ENCODE measurements around the gene SMG6. TPM values are rescaled to one million over a fixed set of nuclear protein-coding genes. Genes with fewer than 3 reads are reported as not detected.

The SMG6 gene
- total and polyA plus RNA-seq, 2 donors (not counting 3 experiments of a cell fraction or from before 2014, with no cell fraction given) = 40.1 to 42.2 TPM

GRCh38 chr17:2051061-2051932 is 252.3 kb downstream of the SMG6 start:
- ChIA-PET CTCF (interaction anchor here (0.9 to 2.7 kb wide), 5 partner anchors 42 to 302 kb away, joined by 3 to 27 read pairs (median 3); no protein-coding TSS in a partner anchor), POLR2A (no interaction called here)
- dilution Hi-C loops (cut with MboI; ENCODE audit: extremely low pct_ligation_motif_present, low sequenced_read_pairs) = no loop called here

GRCh38 chr17:2050300-2051060 is 253.1 kb downstream of the SMG6 start:
- CTCF ChIA-PET = interaction anchor here (0.6 to 2.7 kb wide), 2 partner anchors 195 to 232 kb away, joined by 3 to 27 read pairs; no protein-coding TSS in a partner anchor

More at GRCh38 chr17:2051061-2051932, 252.3 kb downstream of the SMG6 start:
- no peak overlapping the region for H3K27ac ChIP-seq (ENCODE audit: insufficient read depth, low read depth, low read length)
- H3K4me3 ChIP-seq (replicated peaks in 1 of 3; ENCODE audit: insufficient read depth in 1 of 3, low read depth in 1 of 3, low read length in 3 of 3) = peak overlapping the region in 1 of 3 experiments; percentile 40
- DNase-seq (ENCODE audit: low read depth, low spot score) (no peak), FAIRE-seq (no peak)
- H3K9me1 ChIP-seq (replicated peaks; ENCODE audit: control insufficient read depth, extremely low read depth, insufficient read depth, low read length) = no peaks in the 10 kb centered on the region
- H3K79me2 ChIP-seq (ENCODE audit: control insufficient read depth, insufficient read depth, low read length) = peaks cover 5% of the 10 kb centered on the region
- no TSS peak for BruUV-seq (replicated peaks)
- H2AFZ ChIP-seq (ENCODE audit: low read depth, low read length) = no peak overlapping the region
- H3K36me3 ChIP-seq (ENCODE audit: control insufficient read depth in 2 of 2, extremely low read depth in 1 of 2, insufficient read depth in 2 of 2, low read length in 2 of 2) = no peaks in the 10 kb centered on the region
- no peaks in the 10 kb centered on the region for H3K9me3 ChIP-seq (replicated peaks; ENCODE audit: control insufficient read depth, insufficient read depth, low read length)
- peaks cover 25% of the 10 kb centered on the region for H3K4me1 ChIP-seq (ENCODE audit: control insufficient read depth, extremely low read depth, insufficient read depth, low read length)
- TF ChIP-seq FOS (IDR thresholded peaks at IDR 0.05; ENCODE audit: borderline replicate concordance, insufficient read depth, low read length) (no peak), POLR2AphosphoS5 (IDR thresholded peaks at IDR 0.05; ENCODE audit: insufficient read depth, low read depth, low read length) (no peak), EZH2 (IDR thresholded peaks at IDR 0.05; ENCODE audit: borderline replicate concordance, low read depth, low read length, severe bottlenecking) (peak; percentile 76), GATA2 (IDR thresholded peaks at IDR 0.05; ENCODE audit: insufficient read depth, insufficient read length, low read depth, low read length) (no peak)
- TF ChIP-seq, protein P1, sequence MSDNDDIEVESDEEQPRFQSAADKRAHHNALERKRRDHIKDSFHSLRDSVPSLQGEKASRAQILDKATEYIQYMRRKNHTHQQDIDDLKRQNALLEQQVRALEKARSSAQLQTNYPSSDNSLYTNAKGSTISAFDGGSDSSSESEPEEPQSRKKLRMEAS (IDR thresholded peaks at IDR 0.05; ENCODE audit: insufficient read depth, insufficient read length) = no peak
- H3K27me3 ChIP-seq (ENCODE audit: control insufficient read depth in 2 of 2, insufficient read depth in 2 of 2, low read length in 2 of 2) = peaks cover 2 to 11% of the 10 kb centered on the region in 2 experiments
- H3K4me2 ChIP-seq (ENCODE audit: insufficient read depth, low read length) = no peak overlapping the region
- no peaks in the 10 kb centered on the region for H4K20me1 ChIP-seq (replicated peaks; ENCODE audit: control insufficient read depth, extremely low read depth, insufficient read depth, low read length)
- intact Hi-C loops (cut with micrococcal nuclease) = loop anchor here (5.0 kb wide), 2 partner anchors 286 to 366 kb away; partner anchors contain the start of genes SGSM2 and TSR1
- H3K9ac ChIP-seq (replicated peaks; ENCODE audit: extremely low read depth, insufficient read depth, low read length) = no peak overlapping the region

More at GRCh38 chr17:2050300-2051060, 253.1 kb downstream of the SMG6 start:
- no peak overlapping the region for H3K4me2 ChIP-seq (ENCODE audit: insufficient read depth, low read length)
- H3K27me3 ChIP-seq (ENCODE audit: control insufficient read depth in 2 of 2, insufficient read depth in 2 of 2, low read length in 2 of 2) = peaks cover 2 to 11% of the 10 kb centered on the region in 2 experiments
- BruUV-seq (replicated peaks) = no TSS peak
- DNase-seq (ENCODE audit: low read depth, low spot score) = peak; percentile 41
- no peak for FAIRE-seq
- H3K27ac ChIP-seq (ENCODE audit: insufficient read depth, low read depth, low read length) = no peak overlapping the region
- H3K36me3 ChIP-seq (ENCODE audit: control insufficient read depth in 2 of 2, extremely low read depth in 1 of 2, insufficient read depth in 2 of 2, low read length in 2 of 2) = no peaks in the 10 kb centered on the region
- peak overlapping the region; percentile 25 to 40 (median 31) for H3K4me3 ChIP-seq (replicated peaks in 1 of 3; ENCODE audit: insufficient read depth in 1 of 3, low read depth in 1 of 3, low read length in 3 of 3)
- H3K9me3 ChIP-seq (replicated peaks; ENCODE audit: control insufficient read depth, insufficient read depth, low read length) = no peaks in the 10 kb centered on the region
- H3K9me1 ChIP-seq (replicated peaks; ENCODE audit: control insufficient read depth, extremely low read depth, insufficient read depth, low read length) = no peaks in the 10 kb centered on the region
- no peak overlapping the region for H2AFZ ChIP-seq (ENCODE audit: low read depth, low read length)
- H3K79me2 ChIP-seq (ENCODE audit: control insufficient read depth, insufficient read depth, low read length) = peaks cover 2% of the 10 kb centered on the region
- no peak for TF ChIP-seq EZH2 (IDR thresholded peaks at IDR 0.05; ENCODE audit: borderline replicate concordance, low read depth, low read length, severe bottlenecking)
- TF ChIP-seq, protein P1 (IDR thresholded peaks at IDR 0.05; ENCODE audit: insufficient read depth, insufficient read length) = no peak
- TF ChIP-seq JUN (IDR thresholded peaks at IDR 0.05; ENCODE audit: borderline replicate concordance, insufficient read depth, insufficient read length, low read depth) = no peak
- TF ChIP-seq FOS (IDR thresholded peaks at IDR 0.05; ENCODE audit: borderline replicate concordance, insufficient read depth, low read length) = no peak
- no peak for TF ChIP-seq CTCF (IDR thresholded peaks at IDR 0.05; ENCODE audit: extremely low read depth in 1 of 2, insufficient read depth in 1 of 2, low read depth in 1 of 2, low read length in 2 of 2)
- TF ChIP-seq MYC (IDR thresholded peaks at IDR 0.05; ENCODE audit: low read depth, low read length) = no peak
- TF ChIP-seq POLR2A (IDR thresholded peaks at IDR 0.05; ENCODE audit: low read depth, low read length) = no peak
- TF ChIP-seq GATA2 (IDR thresholded peaks at IDR 0.05; ENCODE audit: insufficient read depth, insufficient read length, low read depth, low read length) = no peak
- peaks cover 22% of the 10 kb centered on the region for H3K4me1 ChIP-seq (ENCODE audit: control insufficient read depth, extremely low read depth, insufficient read depth, low read length)
- POLR2A ChIA-PET = no interaction called here
- dilution Hi-C loops (cut with MboI; ENCODE audit: extremely low pct_ligation_motif_present, low sequenced_read_pairs) = no loop called here
- intact Hi-C loops (cut with micrococcal nuclease) = loop anchor here (5.0 kb wide), 2 partner anchors 287 to 367 kb away; partner anchors contain the start of genes SGSM2 and TSR1
- H4K20me1 ChIP-seq (replicated peaks; ENCODE audit: control insufficient read depth, extremely low read depth, insufficient read depth, low read length) = no peaks in the 10 kb centered on the region
- no peak overlapping the region for H3K9ac ChIP-seq (replicated peaks; ENCODE audit: extremely low read depth, insufficient read depth, low read length)
